Measurements from ENCODE around the gene GARIN1A. TPM values are rescaled to one million over a fixed set of nuclear protein-coding genes. Genes with fewer than 3 reads are reported as not detected.

The GARIN1A gene
- total and polyA plus RNA-seq, 2 of the 4 experiments (the other 2 are of a cell fraction), result 0.18 to 1.4 TPM

DNA sequence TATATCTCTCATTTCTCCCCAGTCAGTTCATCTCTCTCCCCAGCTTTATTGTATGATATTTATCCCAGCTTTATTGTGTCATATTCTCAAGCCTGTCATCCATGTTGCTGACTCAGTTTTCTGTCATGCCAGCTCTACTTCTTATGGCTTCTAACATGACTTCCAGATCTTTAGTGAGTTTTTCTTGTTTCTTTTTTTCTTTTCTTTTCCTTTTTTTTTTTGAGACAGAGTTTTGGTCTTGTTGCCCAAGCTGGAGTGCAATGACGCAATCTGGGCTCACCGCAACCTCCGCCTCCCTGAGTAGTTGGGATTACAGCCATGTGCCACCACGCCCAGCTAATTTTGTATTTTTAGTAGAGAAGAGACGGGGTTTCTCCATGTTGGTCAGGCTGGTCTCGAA lies 38.4 kb downstream of the GARIN1A start:
- Histone ChIP-seq H2BK5ac (ENCODE audit: low read depth, low read length, poor library complexity, severe bottlenecking) (no peak overlapping the region), H3K4ac (ENCODE audit: low read depth, low read length) (no peak overlapping the region), H3K4me2 (ENCODE audit: low read depth, low read length) (no peak overlapping the region), H3K9me3 (ENCODE audit: control insufficient read depth, insufficient read depth, low read length) (no peaks in the 10 kb centered on the region), H2AK9ac (replicated peaks; ENCODE audit: low read depth, low read length, poor library complexity) (no peak overlapping the region), H2BK15ac (ENCODE audit: low read depth, low read length) (no peak overlapping the region), H4K8ac (ENCODE audit: low read depth in 2 of 2, low read length in 2 of 2) (no peak overlapping the region), H3K36me3 (ENCODE audit: control insufficient read depth, insufficient read depth, low read length) (no peaks in the 10 kb centered on the region), H3K9me1 (ENCODE audit: insufficient read depth, low read length) (0 out of 2 replicates have a peak, but pooled peaks cover 4% of the 10 kb centered on the region), H3K4me3 (ENCODE audit: insufficient read depth, low read depth, low read length) (no peak overlapping the region), H4K5ac (ENCODE audit: low read depth, low read length) (no peak overlapping the region), H3K27me3 (ENCODE audit: control insufficient read depth, insufficient read depth, low read length) (peaks cover 7% of the 10 kb centered on the region; the same call in 1 of the 2 replicates), H2AK5ac (ENCODE audit: low read depth, low read length) (no peak overlapping the region), H3K79me1 (ENCODE audit: low read depth in 1 of 2, low read length in 2 of 2) (no peaks in the 10 kb centered on the region), H4K91ac (ENCODE audit: insufficient read depth, low read depth, low read length) (no peak overlapping the region), H3K23ac (ENCODE audit: low read depth, low read length) (no peak overlapping the region), H3K14ac (replicated peaks; ENCODE audit: low read depth, low read length) (no peak overlapping the region), H2BK20ac (ENCODE audit: low read depth, low read length) (no peak overlapping the region), H3K18ac (ENCODE audit: low read depth, low read length) (no peak overlapping the region), H3K4me1 (ENCODE audit: control insufficient read depth, insufficient read depth, low read length) (peaks cover 3% of the 10 kb centered on the region; the same call in 1 of the 2 replicates), H3K56ac (ENCODE audit: extremely low read depth, insufficient read depth, low read length) (no peak overlapping the region), H3K27ac (ENCODE audit: insufficient read depth, low read length) (no peak overlapping the region), H2AFZ (replicated peaks; ENCODE audit: low read length, poor library complexity) (no peak overlapping the region), H4K20me1 (ENCODE audit: insufficient read depth, low read length) (no peaks in the 10 kb centered on the region), H2BK120ac (ENCODE audit: low read depth, low read length) (no peak overlapping the region), H3K9ac (ENCODE audit: low read depth, low read length) (no peak overlapping the region)
- WGBS, 2 experiments (ENCODE audit: extremely low coverage in 2 of 2, insufficient read length in 1 of 2), result no CpG with 5 or more reads among the region's 6 CpGs
- no TSS peak for BruUV-seq (replicated peaks)
- DNase-seq (no peak), ATAC-seq (ENCODE audit: low read depth) (no peak)
- POLR2A ChIA-PET (ENCODE audit: unreplicated experiment), result no interaction called here
- CTCF ChIA-PET, result interaction anchor here (0.6 kb wide), 1 partner anchor 51 kb away, joined by 5 read pairs; no protein-coding TSS in a partner anchor
- TF ChIP-seq CEBPB (IDR thresholded peaks at IDR 0.05; ENCODE audit: low read depth, low read length), result peak; percentile 41; the same call in 1 of the 2 replicates
- TF ChIP-seq FOS (IDR thresholded peaks at IDR 0.05; ENCODE audit: low read depth, low read length), result no peak
- TF ChIP-seq, protein P1, sequence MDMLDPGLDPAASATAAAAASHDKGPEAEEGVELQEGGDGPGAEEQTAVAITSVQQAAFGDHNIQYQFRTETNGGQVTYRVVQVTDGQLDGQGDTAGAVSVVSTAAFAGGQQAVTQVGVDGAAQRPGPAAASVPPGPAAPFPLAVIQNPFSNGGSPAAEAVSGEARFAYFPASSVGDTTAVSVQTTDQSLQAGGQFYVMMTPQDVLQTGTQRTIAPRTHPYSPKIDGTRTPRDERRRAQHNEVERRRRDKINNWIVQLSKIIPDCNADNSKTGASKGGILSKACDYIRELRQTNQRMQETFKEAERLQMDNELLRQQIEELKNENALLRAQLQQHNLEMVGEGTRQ (IDR thresholded peaks at IDR 0.05; ENCODE audit: low read depth, low read length), result no peak
- no peak for TF ChIP-seq MXI1 (IDR thresholded peaks at IDR 0.05; ENCODE audit: borderline replicate concordance, low read depth, low read length)
- TF ChIP-seq RAD21 (IDR thresholded peaks at IDR 0.05; ENCODE audit: low read length), result no peak
- TF ChIP-seq POLR2A (IDR thresholded peaks at IDR 0.05; ENCODE audit: low read depth, low read length), result no peak
- TF ChIP-seq NFE2L2 (IDR thresholded peaks at IDR 0.05; ENCODE audit: low read depth, low read length), result no peak
- TF ChIP-seq MAFK (IDR thresholded peaks at IDR 0.05; ENCODE audit: low read depth, low read length), result peak; percentile 52
- TF ChIP-seq, protein P2, sequence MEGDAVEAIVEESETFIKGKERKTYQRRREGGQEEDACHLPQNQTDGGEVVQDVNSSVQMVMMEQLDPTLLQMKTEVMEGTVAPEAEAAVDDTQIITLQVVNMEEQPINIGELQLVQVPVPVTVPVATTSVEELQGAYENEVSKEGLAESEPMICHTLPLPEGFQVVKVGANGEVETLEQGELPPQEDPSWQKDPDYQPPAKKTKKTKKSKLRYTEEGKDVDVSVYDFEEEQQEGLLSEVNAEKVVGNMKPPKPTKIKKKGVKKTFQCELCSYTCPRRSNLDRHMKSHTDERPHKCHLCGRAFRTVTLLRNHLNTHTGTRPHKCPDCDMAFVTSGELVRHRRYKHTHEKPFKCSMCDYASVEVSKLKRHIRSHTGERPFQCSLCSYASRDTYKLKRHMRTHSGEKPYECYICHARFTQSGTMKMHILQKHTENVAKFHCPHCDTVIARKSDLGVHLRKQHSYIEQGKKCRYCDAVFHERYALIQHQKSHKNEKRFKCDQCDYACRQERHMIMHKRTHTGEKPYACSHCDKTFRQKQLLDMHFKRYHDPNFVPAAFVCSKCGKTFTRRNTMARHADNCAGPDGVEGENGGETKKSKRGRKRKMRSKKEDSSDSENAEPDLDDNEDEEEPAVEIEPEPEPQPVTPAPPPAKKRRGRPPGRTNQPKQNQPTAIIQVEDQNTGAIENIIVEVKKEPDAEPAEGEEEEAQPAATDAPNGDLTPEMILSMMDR (conservative IDR thresholded peaks at IDR 0.05; ENCODE audit: low read depth, low read length), result no peak
- no peak for TF ChIP-seq MAZ (IDR thresholded peaks at IDR 0.05; ENCODE audit: borderline replicate concordance, low read depth, low read length)
- no peak for TF ChIP-seq SMC3 (IDR thresholded peaks at IDR 0.05; ENCODE audit: low read depth, low read length)
- TF ChIP-seq CHD1 (IDR thresholded peaks at IDR 0.05; ENCODE audit: low read depth, low read length), result no peak
- TF ChIP-seq, protein P3, sequence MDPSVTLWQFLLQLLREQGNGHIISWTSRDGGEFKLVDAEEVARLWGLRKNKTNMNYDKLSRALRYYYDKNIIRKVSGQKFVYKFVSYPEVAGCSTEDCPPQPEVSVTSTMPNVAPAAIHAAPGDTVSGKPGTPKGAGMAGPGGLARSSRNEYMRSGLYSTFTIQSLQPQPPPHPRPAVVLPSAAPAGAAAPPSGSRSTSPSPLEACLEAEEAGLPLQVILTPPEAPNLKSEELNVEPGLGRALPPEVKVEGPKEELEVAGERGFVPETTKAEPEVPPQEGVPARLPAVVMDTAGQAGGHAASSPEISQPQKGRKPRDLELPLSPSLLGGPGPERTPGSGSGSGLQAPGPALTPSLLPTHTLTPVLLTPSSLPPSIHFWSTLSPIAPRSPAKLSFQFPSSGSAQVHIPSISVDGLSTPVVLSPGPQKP (IDR thresholded peaks at IDR 0.05; ENCODE audit: borderline replicate concordance, low read depth, low read length), result no peak
- dilution Hi-C loops (cut with HindIII; ENCODE audit: low sequenced_read_pairs, unreplicated experiment), result no loop called here
- in situ Hi-C loops (cut with MboI; ENCODE audit: low sequenced_read_pairs), result no loop called here
- intact Hi-C loops (cut with micrococcal nuclease), result no loop called here

Measured in IMR-90 (cell line).